HG02885 (cell line): ENCODE results near the gene FKBP8.
"Not testable (repeated sequence)": the region's sequence is repeated elsewhere in the genome, so short reads cannot be mapped to it uniquely, and the experiment has no call there.

ENCODE experiments used
- ATAC-seq: cut with Tn5 transposase; IDR thresholded peaks from one replicate; pipeline ENCODE4 v1.9.1; 2021; ENCODE audit warnings: mild to moderate bottlenecking; ENCODE audit not compliant: unreplicated experiment, poor library complexity

The FKBP8 gene

GRCh38 chr19:18522862-18523440, 20.4 kb downstream of the FKBP8 start:
- ATAC-seq = not testable (repeated sequence)

GRCh38 chr19:18522124-18522861, 21.1 kb downstream of the FKBP8 start:
- peak; percentile 89 for ATAC-seq

- ATAC-seq = no peak
Measured at GRCh38 chr19:18521692-18522123, 21.7 kb downstream of the FKBP8 start, which contains the start of gene ELL. ELL (minus strand) TSS chr19:18522070; CDS start chr19:18522055, 15 bp downstream.

GRCh38 chr19:18520848-18521691, 22.3 kb downstream of the FKBP8 start:
- ATAC-seq = no peak

DNA sequence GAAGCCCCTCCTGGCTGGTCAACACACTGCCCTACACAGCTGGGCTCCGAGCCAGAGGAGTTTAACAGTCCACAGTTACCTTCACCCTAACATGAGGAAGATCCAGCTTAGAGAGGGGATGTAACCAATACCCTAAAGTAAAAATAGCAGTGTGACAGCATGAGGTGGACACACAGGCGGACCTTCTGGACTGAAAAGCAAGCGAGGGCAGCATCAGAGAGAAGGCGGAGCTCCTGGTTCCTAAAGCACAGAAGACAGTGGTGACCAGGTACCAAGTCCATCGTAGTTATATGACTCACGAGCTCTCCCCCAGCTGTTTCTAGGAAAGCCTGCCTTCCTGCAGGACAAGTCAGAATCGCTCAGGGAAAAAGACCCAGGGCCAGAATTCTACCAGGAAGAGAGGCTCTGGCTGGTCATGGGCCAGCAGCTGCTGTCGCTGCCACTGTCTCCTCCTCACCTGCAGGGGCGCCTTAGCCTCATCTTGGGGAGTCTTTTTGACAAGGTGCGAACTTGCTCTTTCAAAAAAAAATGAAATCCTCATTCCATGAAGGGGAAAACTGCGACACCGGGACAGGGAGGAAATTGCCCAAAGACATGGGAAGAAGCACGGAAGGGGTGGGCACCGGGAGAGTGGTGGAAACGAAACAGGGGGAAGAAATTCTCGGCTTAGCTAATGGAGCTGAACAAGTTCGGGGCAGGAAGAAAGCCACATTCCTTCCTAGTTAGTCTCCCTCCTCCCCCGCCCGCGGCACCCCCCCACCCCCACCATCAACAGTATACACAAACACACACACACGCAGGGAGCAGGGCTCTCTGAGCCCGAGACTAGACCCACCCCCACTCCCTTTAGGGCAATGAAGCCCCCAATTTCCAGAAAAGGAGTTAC, 23.2 kb downstream of the FKBP8 start:
- ATAC-seq = no peak

DNA sequence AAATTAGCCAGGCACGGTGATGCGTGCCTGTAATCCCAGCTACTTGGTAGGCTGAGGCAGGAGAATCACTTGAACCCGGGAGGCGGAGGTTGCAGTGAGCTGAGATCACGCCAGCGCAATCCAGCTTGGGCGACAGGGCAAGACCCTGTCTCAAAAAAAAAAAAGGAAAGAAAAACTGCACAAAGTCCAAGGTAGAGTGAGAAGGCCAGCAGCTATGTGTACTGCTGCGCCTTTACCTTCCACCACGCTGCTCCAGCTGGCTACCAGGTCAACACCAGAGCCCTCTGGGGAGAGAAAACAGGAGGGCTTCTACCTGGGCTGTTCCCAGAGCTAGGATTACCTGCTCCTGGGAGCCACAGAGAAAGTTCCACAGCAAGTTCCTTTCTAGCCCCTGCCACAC, 24.7 kb downstream of the FKBP8 start:
- no peak for ATAC-seq

GRCh38 chr19:18517606-18518005, 25.8 kb downstream of the FKBP8 start:
- no peak for ATAC-seq

DNA sequence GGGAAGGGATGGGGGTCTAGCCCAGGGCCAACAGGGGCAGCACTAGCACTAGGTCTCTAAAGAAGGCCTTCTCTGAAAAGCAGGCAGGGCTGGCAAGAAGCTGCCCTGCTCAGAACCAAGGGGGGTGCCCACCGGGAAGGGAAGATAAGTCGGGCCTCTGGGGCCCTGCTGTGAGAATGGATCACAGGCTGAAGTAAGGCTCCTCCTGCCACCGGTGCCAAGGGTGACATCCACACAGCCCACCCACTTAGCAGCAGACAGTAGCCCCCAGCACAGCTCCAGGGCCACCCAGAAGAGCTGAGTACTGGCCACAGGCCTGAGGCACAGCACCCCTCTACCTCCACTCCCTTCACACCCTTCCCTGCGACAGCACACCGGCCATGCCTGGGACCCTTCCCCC, 27.4 kb downstream of the FKBP8 start:
- no peak for ATAC-seq

GRCh38 chr19:18514800-18515682, 28.3 kb downstream of the FKBP8 start:
- no peak for ATAC-seq

DNA sequence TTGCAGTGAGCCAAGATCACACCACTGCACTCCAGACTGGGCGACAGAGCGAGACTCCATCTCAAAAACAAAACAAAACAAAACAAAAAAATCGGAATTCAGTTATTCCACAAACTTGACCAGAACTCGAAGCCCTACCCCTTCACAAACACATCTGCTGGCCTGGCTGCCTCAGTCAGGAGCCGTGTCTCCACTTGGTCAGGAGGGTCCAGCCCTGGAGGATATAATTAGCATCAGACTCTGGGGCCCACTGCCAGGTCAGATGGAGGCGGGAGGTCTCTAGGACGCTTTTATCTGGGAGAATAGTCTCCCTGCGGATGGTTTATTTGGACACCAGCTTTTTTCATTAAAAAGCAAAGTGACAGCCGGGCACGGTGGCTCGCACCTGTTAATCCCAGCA, 29.5 kb downstream of the FKBP8 start:
- no peak for ATAC-seq

GRCh38 chr19:18510216-18510615, 33.2 kb downstream of the FKBP8 start:
- ATAC-seq = no peak

DNA sequence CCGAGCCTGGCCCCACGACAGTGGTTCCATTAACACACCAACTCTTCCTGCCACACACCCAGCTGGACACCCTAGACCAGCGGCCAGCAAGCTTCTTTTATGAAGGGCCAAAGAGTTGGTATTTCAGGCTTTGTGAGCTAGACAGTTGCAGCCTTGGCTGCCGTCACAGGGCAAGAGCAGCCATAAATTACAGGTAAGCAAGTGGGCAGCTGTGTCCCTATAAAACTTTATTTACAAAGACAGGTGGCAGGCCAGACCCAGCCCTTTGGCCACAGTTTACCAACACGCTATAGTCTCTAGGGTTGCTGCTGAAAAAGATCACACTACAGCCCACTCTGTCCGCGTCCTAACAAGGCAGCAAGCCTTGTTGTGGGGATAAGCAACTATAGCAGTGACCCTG, 34.8 kb downstream of the FKBP8 start:
- ATAC-seq = no peak

GRCh38 chr19:18507727-18508440, 35.5 kb downstream of the FKBP8 start:
- no peak for ATAC-seq

- no peak for ATAC-seq
Measured at GRCh38 chr19:18507021-18507726, 36.2 kb downstream of the FKBP8 start.

- ATAC-seq = no peak
Measured at GRCh38 chr19:18506101-18506930, 37.1 kb downstream of the FKBP8 start.

DNA sequence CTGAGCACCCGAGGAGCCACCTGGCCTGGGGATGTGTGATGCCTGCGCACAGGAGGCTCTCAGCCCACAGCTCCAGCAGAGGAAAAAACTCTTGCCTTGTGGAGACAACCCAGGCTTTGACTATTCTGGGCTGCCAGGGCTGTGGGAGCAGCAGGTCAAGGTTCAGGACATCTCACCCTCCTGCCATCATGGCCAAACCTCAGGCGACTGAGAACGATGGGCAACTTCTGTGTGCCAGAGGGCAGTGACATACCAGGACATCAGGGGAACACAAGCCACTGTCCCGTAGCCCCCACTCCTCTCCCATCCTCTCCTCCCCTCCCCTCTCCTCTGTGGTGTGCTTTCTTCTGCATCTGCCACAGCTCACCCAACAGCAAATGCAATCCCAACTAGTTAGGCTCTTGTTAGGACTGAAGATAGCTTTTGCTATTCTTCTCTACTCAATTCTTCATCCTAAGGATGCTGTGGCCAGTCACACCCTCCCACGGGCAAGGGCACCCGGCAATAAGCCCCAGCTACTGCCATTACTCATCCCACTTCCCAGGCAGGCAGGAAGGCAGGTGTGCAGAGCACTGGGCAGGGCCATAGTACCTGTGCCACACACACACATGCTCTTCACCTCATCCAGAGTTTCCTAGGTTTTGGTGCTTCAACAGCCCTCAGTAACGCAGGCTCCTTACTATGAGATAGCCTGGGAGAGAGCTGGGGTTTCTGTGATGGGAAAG, 38.3 kb downstream of the FKBP8 start:
- no peak for ATAC-seq
